SK-N-SH (cell line): Measurements from ENCODE around the gene CHRNB1.

Experiments
- ELF1 ChIP-seq: IDR thresholded peaks from 2 replicates; pipeline ENCODE4 v1.4.0; 2012
- EP300 ChIP-seq, 2 experiments: IDR thresholded peaks; 2 replicates each; pipeline versions ENCODE4 v1.4.0 to v1.6.1; 2012; ENCODE audit warnings: borderline replicate concordance in 1 of 2, low read depth in 1 of 2, low read length in 1 of 2
- JUND ChIP-seq: IDR thresholded peaks from 2 replicates; pipeline ENCODE4 v1.4.0; 2012
- POLR2AphosphoS5 ChIP-seq: IDR thresholded peaks from 2 replicates; pipeline ENCODE4 v1.6.1; 2012; ENCODE audit warnings: low read depth, low read length
- RAD21 ChIP-seq: IDR thresholded peaks from 2 replicates; pipeline ENCODE4 v1.6.1; 2012; ENCODE audit warnings: mild to moderate bottlenecking, low read length
- RCOR1 ChIP-seq: fragments of 150-350 bp; IDR thresholded peaks from 2 replicates; pipeline ENCODE4 v1.6.1; 2017; ENCODE audit warnings: antibody characterized with exemption, low read length
- TAF1 ChIP-seq: IDR thresholded peaks from 2 replicates; pipeline ENCODE4 v1.6.1; 2012; ENCODE audit warnings: low read depth, mild to moderate bottlenecking, low read length, moderate library complexity, borderline replicate concordance
- USF2 ChIP-seq: fragments of 150-350 bp; IDR thresholded peaks from 2 replicates; pipeline ENCODE4 v1.6.1; 2017; ENCODE audit warnings: antibody characterized with exemption, low read length, low read depth, borderline replicate concordance
- YY1 ChIP-seq: IDR thresholded peaks from 2 replicates; pipeline ENCODE4 v1.4.0; 2012; ENCODE audit warnings: low read depth, mild to moderate bottlenecking
- TF ChIP-seq, protein P1 (sequence below): IDR thresholded peaks from 2 replicates; pipeline ENCODE4; 2012
- TF ChIP-seq, protein P2 (sequence below): fragments of 200-600 bp; sonication (generic); IDR thresholded peaks from 2 replicates; pipeline ENCODE4 v1.6.1; 2017; ENCODE audit warnings: antibody characterized with exemption, mild to moderate bottlenecking, moderate library complexity
- TF ChIP-seq, protein P3 (sequence below): IDR thresholded peaks from 2 replicates; pipeline ENCODE4 v1.4.0; 2012; ENCODE audit warnings: low read depth, borderline replicate concordance

GRCh38 chr17:7437369-7437863 lies 7.4 kb upstream of the CHRNB1 start:
- TF ChIP-seq YY1 (no peak), USF2 (no peak), EP300 (IDR thresholded peaks at IDR 0.05; ENCODE audit: borderline replicate concordance in 1 of 2, low read depth in 1 of 2, low read length in 1 of 2) (no peak), POLR2AphosphoS5 (no peak), RAD21 (no peak), TAF1 (no peak), ELF1 (no peak), JUND (no peak), RCOR1 (no peak)
- TF ChIP-seq, protein P1, sequence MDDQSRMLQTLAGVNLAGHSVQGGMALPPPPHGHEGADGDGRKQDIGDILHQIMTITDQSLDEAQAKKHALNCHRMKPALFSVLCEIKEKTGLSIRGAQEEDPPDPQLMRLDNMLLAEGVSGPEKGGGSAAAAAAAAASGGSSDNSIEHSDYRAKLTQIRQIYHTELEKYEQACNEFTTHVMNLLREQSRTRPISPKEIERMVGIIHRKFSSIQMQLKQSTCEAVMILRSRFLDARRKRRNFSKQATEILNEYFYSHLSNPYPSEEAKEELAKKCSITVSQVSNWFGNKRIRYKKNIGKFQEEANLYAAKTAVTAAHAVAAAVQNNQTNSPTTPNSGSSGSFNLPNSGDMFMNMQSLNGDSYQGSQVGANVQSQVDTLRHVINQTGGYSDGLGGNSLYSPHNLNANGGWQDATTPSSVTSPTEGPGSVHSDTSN: no peak
- TF ChIP-seq, protein P2, sequence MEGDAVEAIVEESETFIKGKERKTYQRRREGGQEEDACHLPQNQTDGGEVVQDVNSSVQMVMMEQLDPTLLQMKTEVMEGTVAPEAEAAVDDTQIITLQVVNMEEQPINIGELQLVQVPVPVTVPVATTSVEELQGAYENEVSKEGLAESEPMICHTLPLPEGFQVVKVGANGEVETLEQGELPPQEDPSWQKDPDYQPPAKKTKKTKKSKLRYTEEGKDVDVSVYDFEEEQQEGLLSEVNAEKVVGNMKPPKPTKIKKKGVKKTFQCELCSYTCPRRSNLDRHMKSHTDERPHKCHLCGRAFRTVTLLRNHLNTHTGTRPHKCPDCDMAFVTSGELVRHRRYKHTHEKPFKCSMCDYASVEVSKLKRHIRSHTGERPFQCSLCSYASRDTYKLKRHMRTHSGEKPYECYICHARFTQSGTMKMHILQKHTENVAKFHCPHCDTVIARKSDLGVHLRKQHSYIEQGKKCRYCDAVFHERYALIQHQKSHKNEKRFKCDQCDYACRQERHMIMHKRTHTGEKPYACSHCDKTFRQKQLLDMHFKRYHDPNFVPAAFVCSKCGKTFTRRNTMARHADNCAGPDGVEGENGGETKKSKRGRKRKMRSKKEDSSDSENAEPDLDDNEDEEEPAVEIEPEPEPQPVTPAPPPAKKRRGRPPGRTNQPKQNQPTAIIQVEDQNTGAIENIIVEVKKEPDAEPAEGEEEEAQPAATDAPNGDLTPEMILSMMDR: no peak
- TF ChIP-seq, protein P3, sequence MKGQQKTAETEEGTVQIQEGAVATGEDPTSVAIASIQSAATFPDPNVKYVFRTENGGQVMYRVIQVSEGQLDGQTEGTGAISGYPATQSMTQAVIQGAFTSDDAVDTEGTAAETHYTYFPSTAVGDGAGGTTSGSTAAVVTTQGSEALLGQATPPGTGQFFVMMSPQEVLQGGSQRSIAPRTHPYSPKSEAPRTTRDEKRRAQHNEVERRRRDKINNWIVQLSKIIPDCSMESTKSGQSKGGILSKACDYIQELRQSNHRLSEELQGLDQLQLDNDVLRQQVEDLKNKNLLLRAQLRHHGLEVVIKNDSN: no peak
